Measurements from ENCODE around the gene ARHGAP18.

DNA sequence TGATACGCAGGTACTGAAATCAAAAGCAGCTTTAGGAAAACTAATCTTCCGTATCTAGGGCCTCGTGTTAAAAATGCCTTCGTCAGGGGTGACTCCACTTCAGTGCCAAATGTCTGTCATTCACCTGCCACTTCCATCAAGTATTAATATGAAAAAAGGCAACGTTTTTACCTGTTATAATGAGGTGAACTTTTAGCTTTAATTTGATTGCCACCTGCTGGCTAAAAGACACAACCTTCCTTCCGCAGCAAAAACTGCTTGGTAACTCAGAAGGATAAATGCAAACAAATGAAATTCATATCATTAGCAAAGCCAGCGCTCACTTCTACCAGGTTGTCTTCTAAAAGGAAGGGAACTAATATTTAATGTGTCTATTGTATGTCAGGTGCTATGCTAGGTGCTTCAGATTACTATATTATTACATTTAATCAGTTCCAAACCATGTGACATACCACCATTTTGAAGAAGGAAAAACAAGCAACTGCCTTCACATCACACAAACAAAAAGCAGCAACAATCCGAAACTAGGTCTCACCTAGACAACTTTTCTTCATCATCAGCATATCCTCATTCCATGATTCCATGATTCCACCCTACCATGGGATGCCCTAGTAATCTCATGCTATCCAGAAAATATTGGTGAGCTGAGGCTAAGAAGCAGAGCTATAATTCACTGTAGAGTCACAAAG lies 20.6 kb upstream of the ARHGAP18 start:
- TF ChIP-seq, protein P1, sequence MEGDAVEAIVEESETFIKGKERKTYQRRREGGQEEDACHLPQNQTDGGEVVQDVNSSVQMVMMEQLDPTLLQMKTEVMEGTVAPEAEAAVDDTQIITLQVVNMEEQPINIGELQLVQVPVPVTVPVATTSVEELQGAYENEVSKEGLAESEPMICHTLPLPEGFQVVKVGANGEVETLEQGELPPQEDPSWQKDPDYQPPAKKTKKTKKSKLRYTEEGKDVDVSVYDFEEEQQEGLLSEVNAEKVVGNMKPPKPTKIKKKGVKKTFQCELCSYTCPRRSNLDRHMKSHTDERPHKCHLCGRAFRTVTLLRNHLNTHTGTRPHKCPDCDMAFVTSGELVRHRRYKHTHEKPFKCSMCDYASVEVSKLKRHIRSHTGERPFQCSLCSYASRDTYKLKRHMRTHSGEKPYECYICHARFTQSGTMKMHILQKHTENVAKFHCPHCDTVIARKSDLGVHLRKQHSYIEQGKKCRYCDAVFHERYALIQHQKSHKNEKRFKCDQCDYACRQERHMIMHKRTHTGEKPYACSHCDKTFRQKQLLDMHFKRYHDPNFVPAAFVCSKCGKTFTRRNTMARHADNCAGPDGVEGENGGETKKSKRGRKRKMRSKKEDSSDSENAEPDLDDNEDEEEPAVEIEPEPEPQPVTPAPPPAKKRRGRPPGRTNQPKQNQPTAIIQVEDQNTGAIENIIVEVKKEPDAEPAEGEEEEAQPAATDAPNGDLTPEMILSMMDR (IDR thresholded peaks at IDR 0.05), result peak; percentile 56 to 72 (median 63)
- TF ChIP-seq POLR2AphosphoS5 (IDR thresholded peaks at IDR 0.05) (no peak), POLR2A (IDR thresholded peaks at IDR 0.05) (no peak)
